Effector memory CD4-positive, alpha-beta T cell (primary cell): ENCODE results near the gene TMEM131L.
"Not testable (repeated sequence)": the region's sequence is repeated elsewhere in the genome, so short reads cannot be mapped to it uniquely, and the experiment has no call there.

Experiments
- DNase-seq, 3 donors: peaks; one replicate each; pipeline ENCODE4 v3.0.0-alpha.2; 2020
- H3K27ac ChIP-seq: 2 replicates; pipeline ENCODE4 v1.7.0; 2013; ENCODE audit warnings: mild to moderate bottlenecking, low read length, moderate library complexity; ENCODE audit not compliant: insufficient read depth, poor library complexity, severe bottlenecking
- H3K27me3 ChIP-seq: replicated peaks from 2 replicates; pipeline ENCODE4 v1.7.0; 2013; ENCODE audit warnings: mild to moderate bottlenecking, low read length; ENCODE audit not compliant: insufficient read depth, control insufficient read depth, poor library complexity, severe bottlenecking
- H3K36me3 ChIP-seq: 2 replicates; pipeline ENCODE4 v1.7.0; 2013; ENCODE audit warnings: mild to moderate bottlenecking, low read length, moderate library complexity; ENCODE audit not compliant: control insufficient read depth, insufficient read depth
- H3K4me1 ChIP-seq: 2 replicates; pipeline ENCODE4 v1.7.0; 2013; ENCODE audit warnings: low read length, mild to moderate bottlenecking; ENCODE audit not compliant: control insufficient read depth, insufficient read depth, poor library complexity, severe bottlenecking
- H3K4me3 ChIP-seq: 2 replicates; pipeline ENCODE4 v1.7.0; 2013; ENCODE audit warnings: low read length, low read depth, mild to moderate bottlenecking; ENCODE audit not compliant: insufficient read depth, poor library complexity, severe bottlenecking
- H3K9me3 ChIP-seq: 2 replicates; pipeline ENCODE4 v1.7.0; 2013; ENCODE audit warnings: mild to moderate bottlenecking, low read length, moderate library complexity; ENCODE audit not compliant: control insufficient read depth
- total RNA-seq, 3 donors: gene quantifications; one replicate each; lab custom pipeline; 2026; lab: John Stamatoyannopoulos, UW

TMEM131L gene, protein sequence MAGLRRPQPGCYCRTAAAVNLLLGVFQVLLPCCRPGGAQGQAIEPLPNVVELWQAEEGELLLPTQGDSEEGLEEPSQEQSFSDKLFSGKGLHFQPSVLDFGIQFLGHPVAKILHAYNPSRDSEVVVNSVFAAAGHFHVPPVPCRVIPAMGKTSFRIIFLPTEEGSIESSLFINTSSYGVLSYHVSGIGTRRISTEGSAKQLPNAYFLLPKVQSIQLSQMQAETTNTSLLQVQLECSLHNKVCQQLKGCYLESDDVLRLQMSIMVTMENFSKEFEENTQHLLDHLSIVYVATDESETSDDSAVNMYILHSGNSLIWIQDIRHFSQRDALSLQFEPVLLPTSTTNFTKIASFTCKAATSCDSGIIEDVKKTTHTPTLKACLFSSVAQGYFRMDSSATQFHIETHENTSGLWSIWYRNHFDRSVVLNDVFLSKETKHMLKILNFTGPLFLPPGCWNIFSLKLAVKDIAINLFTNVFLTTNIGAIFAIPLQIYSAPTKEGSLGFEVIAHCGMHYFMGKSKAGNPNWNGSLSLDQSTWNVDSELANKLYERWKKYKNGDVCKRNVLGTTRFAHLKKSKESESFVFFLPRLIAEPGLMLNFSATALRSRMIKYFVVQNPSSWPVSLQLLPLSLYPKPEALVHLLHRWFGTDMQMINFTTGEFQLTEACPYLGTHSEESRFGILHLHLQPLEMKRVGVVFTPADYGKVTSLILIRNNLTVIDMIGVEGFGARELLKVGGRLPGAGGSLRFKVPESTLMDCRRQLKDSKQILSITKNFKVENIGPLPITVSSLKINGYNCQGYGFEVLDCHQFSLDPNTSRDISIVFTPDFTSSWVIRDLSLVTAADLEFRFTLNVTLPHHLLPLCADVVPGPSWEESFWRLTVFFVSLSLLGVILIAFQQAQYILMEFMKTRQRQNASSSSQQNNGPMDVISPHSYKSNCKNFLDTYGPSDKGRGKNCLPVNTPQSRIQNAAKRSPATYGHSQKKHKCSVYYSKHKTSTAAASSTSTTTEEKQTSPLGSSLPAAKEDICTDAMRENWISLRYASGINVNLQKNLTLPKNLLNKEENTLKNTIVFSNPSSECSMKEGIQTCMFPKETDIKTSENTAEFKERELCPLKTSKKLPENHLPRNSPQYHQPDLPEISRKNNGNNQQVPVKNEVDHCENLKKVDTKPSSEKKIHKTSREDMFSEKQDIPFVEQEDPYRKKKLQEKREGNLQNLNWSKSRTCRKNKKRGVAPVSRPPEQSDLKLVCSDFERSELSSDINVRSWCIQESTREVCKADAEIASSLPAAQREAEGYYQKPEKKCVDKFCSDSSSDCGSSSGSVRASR (N-terminal part only)
- total RNA-seq = 143 to 213 (median 168) reads per million in 3 donors

DNA sequence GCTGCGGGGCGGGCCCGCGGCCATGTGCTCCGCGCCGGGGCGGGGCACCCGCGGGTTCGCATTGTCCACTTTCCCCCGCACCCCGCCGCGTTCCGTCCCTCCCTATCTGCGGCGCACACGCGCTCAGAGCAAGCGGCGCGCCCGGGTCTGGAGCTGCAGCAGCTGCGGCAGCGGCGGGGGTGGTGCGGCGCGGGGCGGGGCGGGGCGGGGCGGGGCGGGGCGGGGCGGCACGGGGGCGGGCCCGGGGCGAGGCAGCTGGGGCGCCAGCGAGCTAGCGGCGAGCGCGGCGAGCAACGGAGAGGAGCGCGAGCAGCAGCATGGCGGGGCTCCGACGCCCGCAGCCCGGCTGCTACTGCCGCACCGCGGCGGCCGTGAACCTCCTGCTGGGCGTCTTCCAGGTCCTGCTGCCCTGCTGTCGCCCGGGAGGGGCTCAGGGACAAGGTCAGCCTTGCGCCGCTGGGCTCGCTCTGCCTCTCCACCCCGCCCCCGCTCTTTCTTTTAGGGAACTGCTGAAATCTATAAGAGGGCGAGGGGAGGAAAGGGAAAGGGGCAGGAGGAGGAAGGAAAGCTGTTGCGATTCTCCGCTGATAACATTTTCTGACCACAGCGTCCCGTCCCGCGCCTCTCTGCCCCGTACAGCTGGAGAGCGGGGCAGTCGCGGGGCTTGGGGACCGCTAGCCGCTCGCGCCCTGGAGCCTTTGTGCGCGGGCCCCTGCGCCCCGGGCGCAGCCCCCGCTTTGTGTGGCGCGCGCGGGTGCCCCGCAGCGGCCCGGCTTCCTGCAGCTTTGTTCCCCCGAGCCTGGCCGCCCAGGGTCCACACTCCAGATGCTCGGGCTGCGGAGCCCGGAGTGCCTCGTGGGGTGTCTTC, at the start of gene TMEM131L:
Gene TMEM131L (plus strand): TSS at position 280 of the 868 bp plus-strand sequence. CDS start 38 bp downstream, at position 318.
- Histone ChIP-seq H3K4me1 (peaks cover 28% of the 10 kb centered on the region), H3K9me3 (no peaks in the 10 kb centered on the region), H3K36me3 (no peaks in the 10 kb centered on the region), H3K4me3 (peak within 1 kb of the TSS; percentile 98), H3K27me3 (no peaks in the 10 kb centered on the region), H3K27ac (peak within 1 kb of the TSS; percentile 90)
- peak; percentile 56 to 72 (median 67) for DNase-seq

DNA sequence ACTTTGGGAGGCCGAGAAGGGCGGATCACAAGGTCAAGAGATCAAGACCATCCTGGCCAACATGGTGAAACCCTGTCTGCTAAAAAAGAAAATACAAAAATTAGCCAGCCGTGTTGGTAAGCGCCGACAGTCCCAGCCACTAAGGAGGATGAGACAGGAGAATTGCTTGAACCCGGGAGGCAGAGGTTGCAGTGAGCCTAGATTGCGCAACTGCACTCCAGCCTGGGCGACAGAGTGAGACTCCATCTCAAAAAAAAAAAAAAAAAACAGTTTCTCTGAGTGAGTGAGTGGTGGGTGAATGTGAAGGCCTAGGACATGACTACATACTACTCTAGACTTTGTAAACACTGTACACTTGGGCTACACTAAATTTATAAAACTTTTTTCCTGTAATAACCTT, 49.7 kb upstream of the TMEM131L start:
- not testable (repeated sequence) for H3K4me1 ChIP-seq, H3K9me3 ChIP-seq, H3K36me3 ChIP-seq, DNase-seq, H3K4me3 ChIP-seq, H3K27me3 ChIP-seq, H3K27ac ChIP-seq

DNA sequence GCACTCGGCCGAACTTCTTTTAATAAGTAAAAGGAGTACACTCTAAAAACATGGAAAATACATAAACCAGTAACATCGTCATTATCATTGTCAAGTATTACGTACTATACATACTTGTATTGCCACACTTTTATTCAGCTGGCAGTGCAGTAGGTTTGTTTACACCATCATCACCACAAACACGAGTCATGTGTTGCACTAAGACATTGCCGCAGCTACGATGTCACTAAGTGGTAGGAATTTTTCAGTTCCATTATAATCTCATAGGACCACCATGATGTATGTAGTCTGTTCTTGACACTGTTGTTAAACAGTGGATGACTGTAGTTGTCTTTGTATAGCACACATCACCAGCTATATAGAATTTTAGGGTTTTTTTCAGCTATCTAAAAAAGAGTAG, 48.0 kb upstream of the TMEM131L start:
- DNase-seq = no peak
- Histone ChIP-seq H3K27ac (no peak overlapping the region), H3K4me1 (no peaks in the 10 kb centered on the region), H3K36me3 (no peaks in the 10 kb centered on the region), H3K9me3 (no peaks in the 10 kb centered on the region), H3K27me3 (no peaks in the 10 kb centered on the region), H3K4me3 (no peak overlapping the region)

DNA sequence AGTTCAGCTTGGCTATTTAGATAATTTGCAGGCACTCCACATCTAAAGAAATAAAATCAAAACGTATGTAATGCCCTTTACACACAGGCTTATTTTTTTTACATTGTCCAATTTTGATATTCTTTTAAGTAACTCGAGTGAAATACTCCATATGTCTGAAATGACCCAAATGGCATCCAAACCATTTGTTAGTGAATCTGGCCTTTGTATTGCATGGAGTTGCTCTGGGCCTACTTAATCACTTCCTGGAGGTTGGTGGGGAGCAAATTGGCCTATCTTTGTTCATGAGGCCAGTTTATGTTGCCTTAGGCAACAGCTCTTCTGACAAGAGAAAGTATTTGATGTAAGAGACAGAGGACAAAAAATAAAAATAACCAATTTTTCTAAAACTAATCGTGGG, 47.6 kb upstream of the TMEM131L start:
- no peaks in the 10 kb centered on the region for H3K36me3 ChIP-seq
- no peaks in the 10 kb centered on the region for H3K9me3 ChIP-seq
- no peak overlapping the region for H3K27ac ChIP-seq
- no peaks in the 10 kb centered on the region for H3K4me1 ChIP-seq
- no peak overlapping the region for H3K4me3 ChIP-seq
- DNase-seq = no peak
- no peaks in the 10 kb centered on the region for H3K27me3 ChIP-seq

DNA sequence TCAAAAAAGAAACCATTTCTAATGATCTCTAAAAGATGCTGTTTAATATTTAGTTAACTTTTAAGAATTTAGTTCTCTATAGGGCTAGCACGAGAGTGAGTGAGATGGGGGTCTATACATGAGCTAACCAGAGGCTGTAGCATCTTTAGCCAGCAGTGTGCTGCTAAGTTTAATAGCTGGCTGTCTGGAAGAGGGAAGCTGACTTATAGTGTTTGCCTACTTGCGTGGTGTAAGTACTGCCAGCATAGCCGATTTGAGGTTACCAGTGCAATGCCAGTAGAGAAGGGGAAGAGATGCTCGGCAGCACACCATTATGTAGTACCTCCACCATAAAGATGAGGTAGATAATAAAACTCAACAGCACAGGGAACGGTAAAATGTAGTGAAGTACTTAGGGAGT, 47.1 kb upstream of the TMEM131L start:
- Histone ChIP-seq H3K9me3 (no peaks in the 10 kb centered on the region), H3K4me1 (no peaks in the 10 kb centered on the region), H3K36me3 (no peaks in the 10 kb centered on the region), H3K27ac (no peak overlapping the region), H3K4me3 (no peak overlapping the region), H3K27me3 (no peaks in the 10 kb centered on the region)
- no peak for DNase-seq

DNA sequence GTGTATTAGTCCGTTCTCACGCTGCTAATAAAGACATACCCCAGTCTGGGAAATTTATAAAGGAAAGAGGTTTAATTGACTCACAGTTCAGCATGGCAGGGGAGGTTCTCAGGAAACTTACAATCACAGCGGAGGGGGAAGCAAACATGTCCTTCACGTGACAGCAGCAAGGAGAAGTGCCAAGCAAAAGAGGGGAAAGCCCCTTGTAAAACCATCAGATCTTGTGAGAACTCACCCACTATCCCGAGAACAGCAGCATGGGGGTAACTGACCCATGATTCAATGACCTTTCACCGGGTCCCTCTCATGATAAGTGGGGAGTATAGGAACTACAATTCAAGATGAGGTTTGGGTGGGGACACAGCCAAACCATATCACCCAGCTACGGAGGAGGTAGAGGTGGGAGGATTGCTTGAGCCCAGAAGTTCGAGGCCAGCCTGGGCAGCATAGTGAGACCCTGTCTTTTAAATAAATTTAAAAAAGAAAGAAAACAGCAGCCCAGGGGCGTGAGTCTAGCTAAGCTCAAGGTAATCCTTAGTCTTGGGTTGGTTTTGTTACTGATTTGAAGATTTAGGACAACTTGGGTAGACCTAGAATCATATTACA, 46.4 kb upstream of the TMEM131L start:
- no peaks in the 10 kb centered on the region for H3K27me3 ChIP-seq
- H3K9me3 ChIP-seq = no peaks in the 10 kb centered on the region
- no peak overlapping the region for H3K27ac ChIP-seq
- H3K36me3 ChIP-seq = no peaks in the 10 kb centered on the region
- DNase-seq = no peak
- no peaks in the 10 kb centered on the region for H3K4me1 ChIP-seq
- H3K4me3 ChIP-seq = no peak overlapping the region

DNA sequence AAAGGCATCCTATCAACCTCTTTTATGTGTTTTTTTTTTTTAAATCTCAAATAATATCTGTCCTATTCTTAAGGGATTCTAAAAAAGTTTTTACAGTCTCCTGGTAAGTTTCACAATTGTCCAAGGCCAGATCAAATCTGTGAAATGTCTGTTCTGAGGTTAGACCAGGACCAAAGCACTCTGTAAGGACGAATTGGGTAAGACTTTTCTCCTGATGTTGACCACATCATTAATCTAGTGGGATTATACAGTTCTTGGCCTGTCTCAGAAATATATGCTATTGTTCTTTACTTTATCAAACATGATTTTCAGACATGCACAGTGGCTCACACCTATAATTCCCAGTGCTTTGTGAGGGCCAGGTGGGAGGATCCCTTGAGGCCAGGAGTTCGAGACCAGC, 45.8 kb upstream of the TMEM131L start:
- no peak overlapping the region for H3K4me3 ChIP-seq
- peaks cover under 1% of the 10 kb centered on the region for H3K4me1 ChIP-seq
- no peaks in the 10 kb centered on the region for H3K27me3 ChIP-seq
- H3K27ac ChIP-seq = no peak overlapping the region
- H3K36me3 ChIP-seq = no peaks in the 10 kb centered on the region
- no peak for DNase-seq
- H3K9me3 ChIP-seq = no peaks in the 10 kb centered on the region

DNA sequence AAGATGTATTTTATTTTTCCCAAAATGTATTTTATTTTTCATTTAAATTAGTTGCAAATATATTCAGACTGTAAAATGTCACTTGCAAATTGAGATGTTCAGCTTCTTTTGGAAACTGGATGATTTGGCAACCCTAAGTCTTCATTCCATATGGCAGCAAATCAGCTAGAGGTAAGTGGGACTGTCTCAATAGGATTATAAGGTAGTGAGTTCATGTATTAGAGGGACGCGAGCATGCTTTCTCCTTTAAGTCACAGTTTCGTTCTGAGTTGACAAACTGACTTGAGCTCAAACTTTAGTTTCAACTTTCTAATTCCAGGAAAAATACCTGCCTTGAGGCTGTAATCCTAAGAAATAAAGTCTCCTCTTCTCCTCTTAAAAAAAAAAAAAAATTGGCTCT, 44.2 kb upstream of the TMEM131L start:
- no peak for DNase-seq
- Histone ChIP-seq H3K27ac (no peak overlapping the region), H3K4me3 (no peak overlapping the region), H3K36me3 (no peaks in the 10 kb centered on the region), H3K4me1 (peaks cover 12% of the 10 kb centered on the region), H3K9me3 (no peaks in the 10 kb centered on the region), H3K27me3 (no peaks in the 10 kb centered on the region)
